ENCODE results near the gene MGLL. TPM values are rescaled to one million over a fixed set of nuclear protein-coding genes. Genes with fewer than 3 reads are reported as not detected.

MGLL gene
- total and polyA plus RNA-seq, 4 donors, result 25.5 to 48.6 (median 37.9) TPM

DNA sequence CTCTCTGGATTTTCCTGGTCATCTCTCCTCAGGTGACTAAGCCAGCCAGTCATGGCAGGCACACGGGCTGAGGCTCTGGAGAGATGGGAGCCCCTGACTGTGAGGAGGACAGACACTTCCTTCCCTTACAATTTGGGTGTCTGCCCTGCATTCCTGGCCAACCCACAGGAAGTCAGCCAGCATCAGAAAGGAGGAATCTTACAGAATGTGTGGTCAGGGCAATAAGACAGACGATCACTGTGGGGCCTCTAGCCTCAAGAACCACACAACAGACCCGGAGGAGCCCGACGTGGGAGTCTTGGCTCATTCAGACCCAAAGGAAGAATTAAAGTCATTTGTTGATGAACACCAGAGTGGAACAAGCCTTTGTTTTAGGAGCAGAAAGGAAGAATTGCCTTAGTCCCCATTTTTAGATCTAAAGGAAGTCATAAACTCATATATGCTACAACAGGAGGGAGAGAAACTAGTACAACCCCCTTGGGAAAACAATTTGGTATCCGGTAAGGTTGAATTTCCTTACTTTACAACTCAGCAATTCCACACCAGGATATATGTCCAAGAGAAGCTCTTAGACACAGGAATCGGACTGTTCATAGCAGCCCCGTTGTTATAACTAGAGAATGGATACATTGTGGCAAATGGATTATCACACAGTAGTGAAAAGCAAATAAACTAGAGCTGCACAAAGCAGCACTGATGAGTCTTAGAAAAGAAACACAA is 87.4 kb downstream of the MGLL start:
- Histone ChIP-seq H3K36me3 (ENCODE audit: control insufficient read depth, insufficient read depth, low read length) (no peaks in the 10 kb centered on the region), H3K27ac (ENCODE audit: low read depth, low read length) (peak overlapping the region; percentile 75), H3K4me3 (ENCODE audit: low read depth, low read length) (no peak overlapping the region), H3K9me3 (ENCODE audit: control insufficient read depth, insufficient read depth, low read length) (no peaks in the 10 kb centered on the region), H3K4me1 (ENCODE audit: control insufficient read depth, insufficient read depth, low read length) (peaks cover 64% of the 10 kb centered on the region), H3K27me3 (ENCODE audit: control insufficient read depth, insufficient read depth, low read length) (no peaks in the 10 kb centered on the region)
- DNase-seq (ENCODE audit: low read depth in 4 of 6, low spot score in 6 of 6), result peak in 1 of 6 donors; percentile 71
- 55% methylated on average over 3 of the region's 8 CpGs for WGBS (ENCODE audit: insufficient coverage)

DNA sequence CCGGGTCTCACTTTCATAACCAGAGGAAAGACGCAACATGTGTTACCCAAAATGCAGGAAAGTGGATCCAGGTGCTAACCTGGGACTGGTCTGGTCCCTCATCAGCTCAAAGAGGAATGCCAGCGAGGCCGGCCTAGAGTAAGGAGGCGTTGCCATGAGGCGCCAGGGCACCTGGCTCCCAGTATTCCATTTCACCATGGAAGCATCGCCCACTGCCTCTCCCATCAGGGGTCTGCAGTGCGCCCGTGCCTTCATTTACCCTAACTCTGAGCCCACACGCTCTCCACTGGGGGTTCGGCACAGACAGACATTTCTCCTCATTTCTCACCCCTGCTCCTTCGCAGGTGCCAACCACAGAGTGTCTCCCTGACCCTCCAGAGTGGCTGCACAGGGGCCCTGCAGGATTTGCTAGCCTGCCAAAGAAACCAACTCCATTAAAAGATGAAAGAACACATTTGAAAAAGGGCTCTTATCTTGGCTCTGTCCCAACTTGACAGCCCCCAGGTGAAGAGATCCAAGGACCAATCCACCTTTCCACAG is 88.1 kb downstream of the MGLL start:
- Histone ChIP-seq H3K4me3 (ENCODE audit: low read depth, low read length) (no peak overlapping the region), H3K27me3 (ENCODE audit: control insufficient read depth, insufficient read depth, low read length) (no peaks in the 10 kb centered on the region), H3K36me3 (ENCODE audit: control insufficient read depth, insufficient read depth, low read length) (no peaks in the 10 kb centered on the region), H3K27ac (ENCODE audit: low read depth, low read length) (peak overlapping the region; percentile 75), H3K4me1 (ENCODE audit: control insufficient read depth, insufficient read depth, low read length) (peaks cover 58% of the 10 kb centered on the region), H3K9me3 (ENCODE audit: control insufficient read depth, insufficient read depth, low read length) (no peaks in the 10 kb centered on the region)
- no peak for DNase-seq (ENCODE audit: low read depth in 4 of 6, low spot score in 6 of 6)
- WGBS (ENCODE audit: insufficient coverage), result 94% methylated on average over 12 of the region's 12 CpGs

DNA sequence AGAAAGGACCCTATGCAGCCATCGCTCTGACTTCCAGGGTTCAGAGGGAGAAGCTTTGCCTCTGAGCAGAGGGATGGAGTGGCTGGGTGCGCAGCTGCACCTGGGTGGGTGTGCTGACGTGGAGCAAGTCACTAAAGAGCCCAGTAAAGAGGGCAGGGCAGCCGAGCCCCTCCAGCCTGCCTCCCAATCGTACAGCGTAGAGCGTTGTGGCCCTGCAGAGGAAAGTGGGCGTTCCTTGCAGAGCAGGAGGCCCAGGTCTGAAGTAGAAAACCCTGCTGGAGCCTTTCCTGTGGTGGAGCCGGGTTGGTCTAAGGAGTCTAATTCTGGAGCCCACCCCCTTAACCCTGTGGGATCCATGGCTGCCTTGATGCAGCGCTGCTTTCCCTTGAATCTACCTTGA is 88.5 kb downstream of the MGLL start:
- H3K4me3 ChIP-seq (ENCODE audit: low read depth, low read length), result no peak overlapping the region
- 87% methylated on average over 9 of the region's 10 CpGs for WGBS (ENCODE audit: insufficient coverage)
- no peak for DNase-seq (ENCODE audit: low read depth in 4 of 6, low spot score in 6 of 6)
- H3K4me1 ChIP-seq (ENCODE audit: control insufficient read depth, insufficient read depth, low read length), result peaks cover 56% of the 10 kb centered on the region
- no peaks in the 10 kb centered on the region for H3K9me3 ChIP-seq (ENCODE audit: control insufficient read depth, insufficient read depth, low read length)
- H3K27me3 ChIP-seq (ENCODE audit: control insufficient read depth, insufficient read depth, low read length), result no peaks in the 10 kb centered on the region
- H3K36me3 ChIP-seq (ENCODE audit: control insufficient read depth, insufficient read depth, low read length), result no peaks in the 10 kb centered on the region
- peak overlapping the region; percentile 22 for H3K27ac ChIP-seq (ENCODE audit: low read depth, low read length)

DNA sequence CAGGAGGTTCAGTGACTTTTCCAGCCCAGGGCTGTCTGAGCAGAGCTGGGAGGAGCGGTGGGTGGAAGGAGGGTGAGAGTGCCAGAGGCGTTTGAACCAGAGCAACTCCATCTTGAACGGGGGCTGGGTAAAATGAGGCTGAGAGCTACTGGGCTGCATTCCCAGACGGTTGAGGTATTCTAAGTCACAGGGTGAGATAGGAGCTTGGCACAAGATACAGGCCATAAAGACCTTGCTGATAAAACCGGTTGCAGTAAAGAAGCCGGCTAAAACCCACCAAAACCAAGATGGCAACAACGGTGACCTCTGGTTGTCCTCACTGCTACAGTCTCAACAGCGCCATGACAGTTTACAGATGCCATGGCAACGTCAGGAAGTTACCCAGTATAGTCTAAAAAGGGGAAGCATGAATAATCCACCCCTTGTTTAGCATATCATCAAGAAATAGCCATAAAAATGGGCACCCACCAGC is 89.4 kb downstream of the MGLL start:
- no peak overlapping the region for H3K4me3 ChIP-seq (ENCODE audit: low read depth, low read length)
- DNase-seq (ENCODE audit: low read depth in 4 of 6, low spot score in 6 of 6), result no peak
- 93% methylated on average over 7 of the region's 9 CpGs for WGBS (ENCODE audit: insufficient coverage)
- no peaks in the 10 kb centered on the region for H3K36me3 ChIP-seq (ENCODE audit: control insufficient read depth, insufficient read depth, low read length)
- H3K27ac ChIP-seq (ENCODE audit: low read depth, low read length), result no peak overlapping the region
- H3K9me3 ChIP-seq (ENCODE audit: control insufficient read depth, insufficient read depth, low read length), result no peaks in the 10 kb centered on the region
- no peaks in the 10 kb centered on the region for H3K27me3 ChIP-seq (ENCODE audit: control insufficient read depth, insufficient read depth, low read length)
- H3K4me1 ChIP-seq (ENCODE audit: control insufficient read depth, insufficient read depth, low read length), result peaks cover 48% of the 10 kb centered on the region

DNA sequence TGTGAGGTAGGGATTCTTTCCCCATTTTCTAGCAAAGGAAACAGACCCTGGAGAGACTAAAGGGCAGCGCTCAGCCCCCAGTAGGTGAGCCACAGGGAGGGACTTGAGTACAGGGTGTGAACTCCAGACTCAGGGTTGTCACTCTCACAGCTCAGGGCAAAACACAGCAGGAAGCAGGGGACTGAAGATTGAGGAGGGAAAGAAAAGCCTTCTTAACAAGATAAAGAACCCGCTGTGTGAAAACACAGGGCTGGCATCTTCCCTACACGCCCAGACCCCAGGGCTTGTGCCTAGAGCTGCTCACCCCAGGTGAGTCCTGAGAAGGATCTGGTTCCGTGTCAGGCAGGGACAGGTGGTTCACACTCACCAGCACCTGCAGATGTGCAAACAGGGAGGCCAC is 90.0 kb downstream of the MGLL start:
- Histone ChIP-seq H3K27ac (ENCODE audit: low read depth, low read length) (peak overlapping the region; percentile 43), H3K36me3 (ENCODE audit: control insufficient read depth, insufficient read depth, low read length) (no peaks in the 10 kb centered on the region), H3K4me3 (ENCODE audit: low read depth, low read length) (no peak overlapping the region), H3K4me1 (ENCODE audit: control insufficient read depth, insufficient read depth, low read length) (peaks cover 47% of the 10 kb centered on the region), H3K27me3 (ENCODE audit: control insufficient read depth, insufficient read depth, low read length) (no peaks in the 10 kb centered on the region), H3K9me3 (ENCODE audit: control insufficient read depth, insufficient read depth, low read length) (no peaks in the 10 kb centered on the region)
- DNase-seq (ENCODE audit: low read depth in 4 of 6, low spot score in 6 of 6), result no peak
- 47% methylated on average over 3 of the region's 4 CpGs for WGBS (ENCODE audit: insufficient coverage)

DNA sequence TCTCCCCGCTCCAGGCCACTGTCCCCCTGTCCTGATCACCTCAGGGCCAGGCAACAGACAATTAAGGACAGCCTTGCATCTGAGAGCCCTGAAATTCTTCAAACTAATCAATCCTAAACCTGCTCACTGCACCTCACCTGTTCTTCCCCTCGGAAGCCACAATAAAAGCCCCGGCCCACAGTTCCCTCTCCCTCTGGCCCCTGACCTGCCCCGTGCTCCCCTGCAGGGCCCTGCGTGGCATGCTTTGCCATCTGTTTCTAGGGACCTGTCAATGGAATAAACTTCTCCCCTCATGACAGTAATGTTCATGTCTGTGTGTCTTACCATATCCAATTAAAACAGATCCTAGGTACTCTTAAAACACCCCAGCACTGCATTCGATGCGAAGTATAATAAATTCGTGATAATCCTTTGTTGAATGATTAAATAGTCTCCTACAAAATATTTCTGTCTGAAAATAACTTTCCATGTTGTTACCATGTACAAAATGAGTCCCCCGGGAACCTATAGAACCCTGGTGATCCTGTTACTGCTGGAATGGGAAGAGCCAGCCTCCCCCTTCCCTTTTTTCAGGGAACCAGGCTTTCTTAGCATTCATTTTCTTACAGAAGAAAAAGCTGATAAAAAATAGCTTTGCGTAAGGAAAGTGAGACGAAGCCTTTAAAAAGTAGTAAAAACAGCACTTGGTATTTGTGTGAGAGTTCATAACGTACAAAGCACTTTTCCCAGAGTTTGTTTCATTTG is 90.6 kb downstream of the MGLL start:
- H3K9me3 ChIP-seq (ENCODE audit: control insufficient read depth, insufficient read depth, low read length), result no peaks in the 10 kb centered on the region
- no peak overlapping the region for H3K4me3 ChIP-seq (ENCODE audit: low read depth, low read length)
- no peak overlapping the region for H3K27ac ChIP-seq (ENCODE audit: low read depth, low read length)
- no peaks in the 10 kb centered on the region for H3K27me3 ChIP-seq (ENCODE audit: control insufficient read depth, insufficient read depth, low read length)
- WGBS (ENCODE audit: insufficient coverage), result 87% methylated on average over 5 of the region's 12 CpGs
- peaks cover 46% of the 10 kb centered on the region for H3K4me1 ChIP-seq (ENCODE audit: control insufficient read depth, insufficient read depth, low read length)
- no peak for DNase-seq (ENCODE audit: low read depth in 4 of 6, low spot score in 6 of 6)
- H3K36me3 ChIP-seq (ENCODE audit: control insufficient read depth, insufficient read depth, low read length), result no peaks in the 10 kb centered on the region

DNA sequence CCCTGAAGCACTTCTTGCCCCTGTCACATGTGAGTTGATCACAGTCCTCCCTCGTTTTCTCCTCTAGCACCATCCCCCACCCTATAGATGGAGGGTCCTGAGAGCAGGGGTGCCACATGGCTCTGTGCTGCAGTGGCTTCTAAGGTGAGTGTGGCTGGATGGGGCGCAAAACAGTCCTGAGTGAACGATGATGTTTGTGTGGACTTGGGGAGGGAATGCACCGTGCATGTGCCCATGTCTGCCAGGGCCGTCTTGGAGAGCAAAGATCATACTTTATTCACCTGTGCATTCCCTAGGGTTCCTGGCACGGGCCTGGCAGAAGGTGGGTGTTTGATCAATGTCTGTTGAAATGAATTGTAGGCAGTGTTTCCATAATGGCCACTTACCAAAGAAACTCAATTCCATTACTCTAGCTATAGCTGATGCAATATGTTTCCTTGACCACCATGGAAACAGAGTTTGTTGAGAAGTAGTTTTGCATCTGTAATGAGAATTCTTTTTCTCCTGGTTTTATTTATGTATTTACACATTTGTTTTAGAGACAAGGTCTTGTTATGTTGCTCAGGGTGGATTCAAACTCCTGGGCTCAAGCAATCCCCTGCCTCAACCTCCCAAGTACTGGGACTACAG is 91.5 kb downstream of the MGLL start:
- 93% methylated on average over 3 of the region's 6 CpGs for WGBS (ENCODE audit: insufficient coverage)
- no peaks in the 10 kb centered on the region for H3K27me3 ChIP-seq (ENCODE audit: control insufficient read depth, insufficient read depth, low read length)
- no peaks in the 10 kb centered on the region for H3K36me3 ChIP-seq (ENCODE audit: control insufficient read depth, insufficient read depth, low read length)
- no peak overlapping the region for H3K27ac ChIP-seq (ENCODE audit: low read depth, low read length)
- no peak overlapping the region for H3K4me3 ChIP-seq (ENCODE audit: low read depth, low read length)
- H3K9me3 ChIP-seq (ENCODE audit: control insufficient read depth, insufficient read depth, low read length), result no peaks in the 10 kb centered on the region
- DNase-seq (ENCODE audit: low read depth in 4 of 6, low spot score in 6 of 6), result no peak
- H3K4me1 ChIP-seq (ENCODE audit: control insufficient read depth, insufficient read depth, low read length), result peaks cover 39% of the 10 kb centered on the region

DNA sequence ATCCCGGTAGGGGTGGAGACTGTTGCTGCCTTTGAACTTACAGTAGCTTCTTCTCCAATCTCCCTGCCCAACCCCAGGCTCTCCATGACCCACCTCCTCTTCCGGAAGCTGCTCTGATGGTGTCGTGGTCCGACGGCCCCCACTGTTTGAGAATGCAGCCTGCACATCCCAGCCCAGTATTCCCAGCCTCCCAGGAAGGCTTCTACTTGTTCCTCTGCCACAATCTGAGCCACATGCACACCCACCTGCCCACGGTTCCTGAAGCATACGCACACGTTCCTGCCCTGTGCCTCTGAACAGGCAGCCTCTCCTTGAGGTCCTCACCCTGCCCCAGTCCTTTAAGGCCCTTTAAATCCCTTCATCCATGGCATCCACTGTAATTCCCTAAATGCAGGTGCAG is 92.1 kb downstream of the MGLL start:
- H3K27ac ChIP-seq (ENCODE audit: low read depth, low read length), result no peak overlapping the region
- H3K36me3 ChIP-seq (ENCODE audit: control insufficient read depth, insufficient read depth, low read length), result no peaks in the 10 kb centered on the region
- H3K4me3 ChIP-seq (ENCODE audit: low read depth, low read length), result no peak overlapping the region
- WGBS (ENCODE audit: insufficient coverage), result 91% methylated on average over 7 of the region's 8 CpGs
- DNase-seq (ENCODE audit: low read depth in 4 of 6, low spot score in 6 of 6), result no peak
- no peaks in the 10 kb centered on the region for H3K27me3 ChIP-seq (ENCODE audit: control insufficient read depth, insufficient read depth, low read length)
- H3K9me3 ChIP-seq (ENCODE audit: control insufficient read depth, insufficient read depth, low read length), result no peaks in the 10 kb centered on the region
- peaks cover 35% of the 10 kb centered on the region for H3K4me1 ChIP-seq (ENCODE audit: control insufficient read depth, insufficient read depth, low read length)

DNA sequence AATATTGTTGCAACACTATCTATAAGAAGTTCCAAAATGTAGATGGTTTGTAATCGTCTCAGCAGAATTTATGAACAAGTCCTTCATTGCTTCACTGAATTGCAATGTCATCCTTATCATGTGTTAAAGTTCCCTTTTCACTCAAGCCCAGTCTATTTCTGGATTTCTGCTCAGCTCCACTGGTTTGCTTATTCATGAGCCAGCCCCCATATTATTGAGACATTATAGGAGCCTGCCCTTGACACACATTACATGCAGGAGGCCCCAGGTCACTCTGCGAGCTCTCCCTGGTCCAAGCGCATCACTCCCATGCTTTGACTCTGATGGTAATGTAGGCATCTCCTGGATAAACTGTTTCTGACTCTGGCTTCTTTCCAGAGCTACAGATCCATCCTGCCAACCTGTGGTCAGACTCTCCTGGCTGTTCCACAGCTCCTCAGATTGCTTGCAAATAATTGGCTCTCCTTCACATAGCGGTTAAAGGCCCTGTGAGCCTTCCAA is 92.7 kb downstream of the MGLL start:
- Histone ChIP-seq H3K27ac (ENCODE audit: low read depth, low read length) (no peak overlapping the region), H3K27me3 (ENCODE audit: control insufficient read depth, insufficient read depth, low read length) (no peaks in the 10 kb centered on the region), H3K9me3 (ENCODE audit: control insufficient read depth, insufficient read depth, low read length) (no peaks in the 10 kb centered on the region), H3K36me3 (ENCODE audit: control insufficient read depth, insufficient read depth, low read length) (no peaks in the 10 kb centered on the region), H3K4me1 (ENCODE audit: control insufficient read depth, insufficient read depth, low read length) (peaks cover 31% of the 10 kb centered on the region), H3K4me3 (ENCODE audit: low read depth, low read length) (no peak overlapping the region)
- WGBS (ENCODE audit: insufficient coverage), result 77% methylated on average over 3 of the region's 4 CpGs
- peak in 1 of 6 donors; percentile 57 for DNase-seq (ENCODE audit: low read depth in 4 of 6, low spot score in 6 of 6)

Measured in spinal cord (tissue), 10 donors.